Fibroblast of villous mesenchyme (primary cell): ENCODE results near the gene DBH. TPM values are rescaled to one million over a fixed set of nuclear protein-coding genes. Genes with fewer than 3 reads are reported as not detected.

ENCODE experiments used
- DNase-seq: peaks from one replicate; pipeline ENCODE4 v3.0.0-alpha.2; 2010; ENCODE audit warnings: low read depth
- H3K4me3 ChIP-seq: 2 replicates; pipeline ENCODE4 v1.5.1; 2011; ENCODE audit warnings: low read depth, mild to moderate bottlenecking, low read length
- CTCF ChIP-seq: IDR thresholded peaks from 2 replicates; pipeline ENCODE4 v1.5.1; 2012; ENCODE audit warnings: low read depth, mild to moderate bottlenecking, low read length; ENCODE audit not compliant: insufficient read depth
- total RNA-seq: library from RNA; depleted of rRNA; stranded (reverse); fragments of >200 nt; gene quantifications from 2 replicates; pipeline ENCODE4 v1.2.3, GENCODE V29; 2012

The DBH gene
- total RNA-seq, 1 donor = not detected

DNA sequence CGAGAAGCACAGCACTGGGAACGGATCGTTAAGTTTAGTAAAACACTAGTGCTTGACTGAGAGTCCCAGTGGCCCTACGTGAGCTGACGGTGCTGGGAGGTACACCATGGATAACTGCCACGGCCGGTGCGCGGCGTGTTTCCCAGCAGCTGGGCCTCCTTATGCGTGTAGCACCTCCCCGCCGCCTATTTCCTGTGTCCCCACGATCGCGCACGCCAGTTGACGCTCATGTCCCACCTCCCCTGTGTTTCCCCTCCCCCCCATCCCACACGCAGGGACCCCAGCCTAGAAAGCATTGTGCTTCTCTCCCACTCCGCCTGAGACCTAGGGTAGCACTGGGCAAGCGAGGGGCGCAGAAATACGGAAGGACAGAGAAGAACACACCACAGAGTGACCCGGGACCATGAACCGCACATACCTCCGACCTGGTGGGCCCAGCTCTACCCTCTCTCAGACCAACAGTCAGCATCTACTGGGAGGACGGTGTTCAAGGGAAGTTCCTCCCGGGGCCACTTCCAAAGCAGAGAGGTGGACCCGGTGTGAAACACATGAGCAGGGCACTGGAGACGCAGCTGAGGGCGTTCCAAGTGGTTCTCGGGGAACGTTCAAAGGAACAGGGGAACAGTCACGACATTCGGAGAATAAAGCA is 45.6 kb downstream of the DBH start:
- no peak for DNase-seq
- no peak overlapping the region for H3K4me3 ChIP-seq
- no peak for TF ChIP-seq CTCF

DNA sequence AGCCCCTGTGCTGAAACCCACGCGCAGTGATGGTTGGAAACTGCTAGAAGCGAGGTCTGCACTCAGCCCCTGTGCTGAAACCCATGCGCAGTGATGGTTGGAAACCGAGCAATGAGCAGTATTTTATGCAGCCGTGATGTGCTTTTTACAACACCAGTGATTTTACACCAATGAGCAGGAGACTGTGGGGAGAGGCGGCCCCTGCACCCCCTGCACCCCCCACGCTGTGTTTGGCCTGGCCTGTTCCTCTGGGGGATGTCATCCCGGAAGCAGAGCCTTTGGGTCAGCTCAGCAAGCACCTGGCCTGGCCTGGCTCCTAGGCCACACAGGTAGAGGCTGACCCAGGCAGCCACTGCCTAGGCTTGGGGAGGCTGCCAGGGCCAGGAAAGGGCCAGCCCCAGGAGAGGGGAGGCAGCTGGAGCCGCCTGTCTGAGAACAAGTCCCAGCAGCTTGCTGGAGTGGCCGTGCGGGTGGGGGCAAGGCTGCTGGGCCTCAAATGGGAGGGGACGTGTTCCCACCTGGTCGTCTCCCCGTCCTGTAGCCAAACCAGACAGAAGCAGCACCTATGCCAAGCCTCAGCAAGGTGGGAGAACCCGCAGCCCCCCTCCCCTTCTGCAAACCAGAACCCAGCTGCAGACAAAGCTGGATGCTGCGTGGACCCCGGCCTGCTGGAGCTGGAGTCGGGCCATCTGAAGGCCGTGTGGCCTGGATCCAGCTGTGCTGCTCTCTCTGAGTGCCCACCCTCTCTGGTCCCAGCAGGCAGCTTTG is 46.8 kb downstream of the DBH start:
- DNase-seq = no peak
- TF ChIP-seq CTCF = no peak
- no peak overlapping the region for H3K4me3 ChIP-seq

GRCh38 chr9:133683586-133684120 is 47.5 kb downstream of the DBH start:
- no peak overlapping the region for H3K4me3 ChIP-seq
- TF ChIP-seq CTCF = no peak
- peak; percentile 55 for DNase-seq

GRCh38 chr9:133684121-133684935 is 48.2 kb downstream of the DBH start:
- peak; percentile 1 for TF ChIP-seq CTCF
- H3K4me3 ChIP-seq = no peak overlapping the region
- no peak for DNase-seq

- no peak for TF ChIP-seq CTCF
- DNase-seq = no peak
- no peak overlapping the region for H3K4me3 ChIP-seq
These were observed 48.8 kb downstream of the DBH start for GRCh38 chr9:133684936-133685361.
